H1 (cell line): ENCODE data around the gene MPPED2. TPM values are rescaled to one million over a fixed set of nuclear protein-coding genes. Genes with fewer than 3 reads are reported as not detected.

Source experiments
- CTCF ChIP-seq, 3 experiments: IDR thresholded peaks; 1 replicate in 2 of 3; 2 replicates in 1 of 3; pipeline versions ENCODE4 v1.5.1 to v1.6.1; 2011; ENCODE audit warnings: low read length in 3 of 3, mild to moderate bottlenecking in 3 of 3, inconsistent platforms in 2 of 3, low read depth in 1 of 3, moderate library complexity in 1 of 3; ENCODE audit not compliant: insufficient read depth in 1 of 3; ENCODE audit errors: control extremely low read depth in 1 of 3
- HDAC6 ChIP-seq: IDR thresholded peaks from one replicate; pipeline ENCODE4 v1.7.1; 2012; ENCODE audit warnings: low read depth, mild to moderate bottlenecking, inconsistent platforms, low read length, moderate library complexity
- polyA plus RNA-seq, 7 experiments: library from polyadenylated mRNA; depleted of rRNA in 3 of 7; stranded (reverse) in 5 of 7; unstranded in 2 of 7; fragments of >200 nt in 5 of 7; fragments of 200-250 nt in 2 of 7; gene quantifications; 1 replicate in 5 of 7; 2 replicates in 1 of 7; 4 replicates in 1 of 7; pipeline versions ENCODE4 v1.2.1 to v1.2.3, GENCODE V29; 2011 to 2013; ENCODE audit warnings: missing spikeins in 2 of 7, mixed read lengths in 2 of 7
- total RNA-seq: library from RNA; stranded (reverse); fragmentation: NEBNext Ultra II Directional; extraction: Animal tissue kit (Norgen Biotek cat#: 25700); gene quantifications from 2 replicates; pipeline ENCODE4 v1.2.1, GENCODE V29; 2021

MPPED2 gene
- total and polyA plus RNA-seq, 2 of the 8 experiments (the other 6 are each of a cell fraction or from before 2014, with no cell fraction given) = 1.3 to 3.5 TPM

GRCh38 chr11:30388957-30389356, 197.2 kb downstream of the MPPED2 start (continued):
- TF ChIP-seq CTCF (IDR thresholded peaks at IDR 0.05; ENCODE audit: control extremely low read depth in 1 of 3, insufficient read depth in 1 of 3, low read depth in 1 of 3, low read length in 3 of 3) (no peak), HDAC6 (no peak)
